ENCODE data around the gene BRPF3. TPM values are rescaled to one million over a fixed set of nuclear protein-coding genes. Genes with fewer than 3 reads are reported as not detected.

The BRPF3 gene
- total RNA-seq, 1 experiment from 2014 or later = 30.4 TPM

DNA sequence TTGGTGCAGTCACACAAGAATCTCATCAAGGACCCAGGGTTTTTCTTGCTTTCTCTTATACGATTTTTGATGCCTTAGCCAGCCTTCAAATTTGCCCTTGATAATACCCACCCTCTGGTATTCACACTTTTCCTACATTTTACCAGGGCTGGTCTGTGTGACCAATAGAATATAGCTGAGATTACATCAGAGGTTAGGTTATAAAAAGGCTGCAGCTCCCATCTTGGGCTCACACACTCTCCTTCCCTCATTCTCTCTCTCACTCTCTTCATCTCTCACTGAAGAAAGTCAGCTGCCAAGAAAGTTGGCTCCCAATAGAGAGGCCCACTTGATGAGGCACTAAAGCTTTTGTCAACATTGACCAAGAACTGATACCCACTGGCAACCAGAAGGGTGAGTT lies 69.2 kb downstream of the BRPF3 start (continued):
- TF ChIP-seq, protein P1, sequence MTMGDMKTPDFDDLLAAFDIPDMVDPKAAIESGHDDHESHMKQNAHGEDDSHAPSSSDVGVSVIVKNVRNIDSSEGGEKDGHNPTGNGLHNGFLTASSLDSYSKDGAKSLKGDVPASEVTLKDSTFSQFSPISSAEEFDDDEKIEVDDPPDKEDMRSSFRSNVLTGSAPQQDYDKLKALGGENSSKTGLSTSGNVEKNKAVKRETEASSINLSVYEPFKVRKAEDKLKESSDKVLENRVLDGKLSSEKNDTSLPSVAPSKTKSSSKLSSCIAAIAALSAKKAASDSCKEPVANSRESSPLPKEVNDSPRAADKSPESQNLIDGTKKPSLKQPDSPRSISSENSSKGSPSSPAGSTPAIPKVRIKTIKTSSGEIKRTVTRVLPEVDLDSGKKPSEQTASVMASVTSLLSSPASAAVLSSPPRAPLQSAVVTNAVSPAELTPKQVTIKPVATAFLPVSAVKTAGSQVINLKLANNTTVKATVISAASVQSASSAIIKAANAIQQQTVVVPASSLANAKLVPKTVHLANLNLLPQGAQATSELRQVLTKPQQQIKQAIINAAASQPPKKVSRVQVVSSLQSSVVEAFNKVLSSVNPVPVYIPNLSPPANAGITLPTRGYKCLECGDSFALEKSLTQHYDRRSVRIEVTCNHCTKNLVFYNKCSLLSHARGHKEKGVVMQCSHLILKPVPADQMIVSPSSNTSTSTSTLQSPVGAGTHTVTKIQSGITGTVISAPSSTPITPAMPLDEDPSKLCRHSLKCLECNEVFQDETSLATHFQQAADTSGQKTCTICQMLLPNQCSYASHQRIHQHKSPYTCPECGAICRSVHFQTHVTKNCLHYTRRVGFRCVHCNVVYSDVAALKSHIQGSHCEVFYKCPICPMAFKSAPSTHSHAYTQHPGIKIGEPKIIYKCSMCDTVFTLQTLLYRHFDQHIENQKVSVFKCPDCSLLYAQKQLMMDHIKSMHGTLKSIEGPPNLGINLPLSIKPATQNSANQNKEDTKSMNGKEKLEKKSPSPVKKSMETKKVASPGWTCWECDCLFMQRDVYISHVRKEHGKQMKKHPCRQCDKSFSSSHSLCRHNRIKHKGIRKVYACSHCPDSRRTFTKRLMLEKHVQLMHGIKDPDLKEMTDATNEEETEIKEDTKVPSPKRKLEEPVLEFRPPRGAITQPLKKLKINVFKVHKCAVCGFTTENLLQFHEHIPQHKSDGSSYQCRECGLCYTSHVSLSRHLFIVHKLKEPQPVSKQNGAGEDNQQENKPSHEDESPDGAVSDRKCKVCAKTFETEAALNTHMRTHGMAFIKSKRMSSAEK (CRISPR knock-in tag; IDR thresholded peaks at IDR 0.05; ENCODE audit: borderline replicate concordance) = no peak
- TF ChIP-seq ZNF671 (CRISPR knock-in tag; IDR thresholded peaks at IDR 0.05) (no peak), ZNF396 (CRISPR knock-in tag; IDR thresholded peaks at IDR 0.05; ENCODE audit: borderline replicate concordance) (no peak), ESRRA (CRISPR knock-in tag; IDR thresholded peaks at IDR 0.05; ENCODE audit: borderline replicate concordance) (no peak), TCF7 (CRISPR knock-in tag; IDR thresholded peaks at IDR 0.05; ENCODE audit: low read depth) (no peak), EMX1 (CRISPR knock-in tag; IDR thresholded peaks at IDR 0.05) (no peak), ZNF317 (CRISPR knock-in tag; IDR thresholded peaks at IDR 0.05; ENCODE audit: borderline replicate concordance, low read depth) (no peak), SMAD4 (CRISPR knock-in tag; IDR thresholded peaks at IDR 0.05) (no peak)
- TF ChIP-seq, protein P2, sequence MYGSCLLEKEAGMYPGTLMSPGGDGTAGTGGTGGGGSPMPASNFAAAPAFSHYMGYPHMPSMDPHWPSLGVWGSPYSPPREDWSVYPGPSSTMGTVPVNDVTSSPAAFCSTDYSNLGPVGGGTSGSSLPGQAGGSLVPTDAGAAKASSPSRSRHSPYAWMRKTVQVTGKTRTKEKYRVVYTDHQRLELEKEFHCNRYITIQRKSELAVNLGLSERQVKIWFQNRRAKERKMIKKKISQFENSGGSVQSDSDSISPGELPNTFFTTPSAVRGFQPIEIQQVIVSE (CRISPR knock-in tag; IDR thresholded peaks at IDR 0.05; ENCODE audit: borderline replicate concordance) = no peak
- TF ChIP-seq, protein P3, sequence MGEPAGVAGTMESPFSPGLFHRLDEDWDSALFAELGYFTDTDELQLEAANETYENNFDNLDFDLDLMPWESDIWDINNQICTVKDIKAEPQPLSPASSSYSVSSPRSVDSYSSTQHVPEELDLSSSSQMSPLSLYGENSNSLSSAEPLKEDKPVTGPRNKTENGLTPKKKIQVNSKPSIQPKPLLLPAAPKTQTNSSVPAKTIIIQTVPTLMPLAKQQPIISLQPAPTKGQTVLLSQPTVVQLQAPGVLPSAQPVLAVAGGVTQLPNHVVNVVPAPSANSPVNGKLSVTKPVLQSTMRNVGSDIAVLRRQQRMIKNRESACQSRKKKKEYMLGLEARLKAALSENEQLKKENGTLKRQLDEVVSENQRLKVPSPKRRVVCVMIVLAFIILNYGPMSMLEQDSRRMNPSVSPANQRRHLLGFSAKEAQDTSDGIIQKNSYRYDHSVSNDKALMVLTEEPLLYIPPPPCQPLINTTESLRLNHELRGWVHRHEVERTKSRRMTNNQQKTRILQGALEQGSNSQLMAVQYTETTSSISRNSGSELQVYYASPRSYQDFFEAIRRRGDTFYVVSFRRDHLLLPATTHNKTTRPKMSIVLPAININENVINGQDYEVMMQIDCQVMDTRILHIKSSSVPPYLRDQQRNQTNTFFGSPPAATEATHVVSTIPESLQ (CRISPR knock-in tag; IDR thresholded peaks at IDR 0.05) = no peak
- TF ChIP-seq, protein P4, sequence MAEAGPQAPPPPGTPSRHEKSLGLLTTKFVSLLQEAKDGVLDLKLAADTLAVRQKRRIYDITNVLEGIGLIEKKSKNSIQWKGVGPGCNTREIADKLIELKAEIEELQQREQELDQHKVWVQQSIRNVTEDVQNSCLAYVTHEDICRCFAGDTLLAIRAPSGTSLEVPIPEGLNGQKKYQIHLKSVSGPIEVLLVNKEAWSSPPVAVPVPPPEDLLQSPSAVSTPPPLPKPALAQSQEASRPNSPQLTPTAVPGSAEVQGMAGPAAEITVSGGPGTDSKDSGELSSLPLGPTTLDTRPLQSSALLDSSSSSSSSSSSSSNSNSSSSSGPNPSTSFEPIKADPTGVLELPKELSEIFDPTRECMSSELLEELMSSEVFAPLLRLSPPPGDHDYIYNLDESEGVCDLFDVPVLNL (CRISPR knock-in tag; IDR thresholded peaks at IDR 0.05; ENCODE audit: borderline replicate concordance, low read depth) = no peak

DNA sequence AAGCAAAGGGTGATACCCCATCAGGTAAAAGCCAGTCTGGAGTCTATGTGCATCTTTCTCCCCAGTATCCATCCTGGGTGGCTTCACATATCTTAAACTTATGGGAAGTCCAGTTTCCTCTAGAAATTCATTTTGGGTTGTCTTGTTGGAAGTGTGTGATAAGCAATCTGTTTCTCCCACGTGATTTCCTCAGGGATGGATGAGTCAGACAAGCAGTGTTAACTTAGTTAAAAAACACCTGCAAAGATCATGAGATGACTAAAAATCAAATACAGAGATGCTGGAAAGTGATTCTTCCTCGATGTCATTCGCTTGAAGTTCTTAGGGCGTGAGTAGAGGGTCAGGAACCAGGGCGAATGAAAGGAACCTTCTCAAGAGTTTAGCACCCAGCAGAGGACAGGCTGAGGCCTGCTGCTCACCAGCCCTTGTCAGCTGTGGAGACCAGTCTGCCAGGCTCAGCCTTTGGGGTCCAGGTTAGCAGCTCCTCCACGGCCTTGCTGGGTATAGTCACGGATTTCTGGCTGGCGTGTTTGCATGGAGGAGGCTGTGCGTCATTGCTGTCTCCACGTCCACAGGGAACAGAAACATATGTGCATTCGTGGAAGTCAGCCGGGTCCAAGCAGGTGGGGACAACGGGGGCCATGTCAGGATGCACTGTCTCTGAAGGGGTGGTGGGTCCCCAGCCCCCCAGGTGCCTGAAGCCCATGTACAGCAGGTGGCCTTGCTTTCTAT lies 70.5 kb downstream of the BRPF3 start:
- Mint-ChIP-seq H3K27ac (no peak overlapping the region), H3K4me1 (peaks cover 8% of the 10 kb centered on the region), H3K36me3 (peaks cover 4% of the 10 kb centered on the region; the same call in 1 of the 2 replicates), H3K9me3 (peaks cover 9% of the 10 kb centered on the region), H3K27me3 (ENCODE audit: low read depth) (peaks cover 3% of the 10 kb centered on the region; the same call in 1 of the 2 replicates), H3K4me3 (no peak overlapping the region)
- no peak for DNase-seq (ENCODE audit: low spot score)
- POLR2A ChIA-PET = no interaction called here
- CTCF ChIA-PET = interaction anchor here (1.0 kb wide), 1 partner anchor 35 kb away, joined by 4 read pairs; no protein-coding TSS in a partner anchor
- no peak for TF ChIP-seq FOXK1 (CRISPR knock-in tag; IDR thresholded peaks at IDR 0.05)
- TF ChIP-seq, protein P5, sequence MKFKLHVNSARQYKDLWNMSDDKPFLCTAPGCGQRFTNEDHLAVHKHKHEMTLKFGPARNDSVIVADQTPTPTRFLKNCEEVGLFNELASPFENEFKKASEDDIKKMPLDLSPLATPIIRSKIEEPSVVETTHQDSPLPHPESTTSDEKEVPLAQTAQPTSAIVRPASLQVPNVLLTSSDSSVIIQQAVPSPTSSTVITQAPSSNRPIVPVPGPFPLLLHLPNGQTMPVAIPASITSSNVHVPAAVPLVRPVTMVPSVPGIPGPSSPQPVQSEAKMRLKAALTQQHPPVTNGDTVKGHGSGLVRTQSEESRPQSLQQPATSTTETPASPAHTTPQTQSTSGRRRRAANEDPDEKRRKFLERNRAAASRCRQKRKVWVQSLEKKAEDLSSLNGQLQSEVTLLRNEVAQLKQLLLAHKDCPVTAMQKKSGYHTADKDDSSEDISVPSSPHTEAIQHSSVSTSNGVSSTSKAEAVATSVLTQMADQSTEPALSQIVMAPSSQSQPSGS (CRISPR knock-in tag; IDR thresholded peaks at IDR 0.05; ENCODE audit: borderline replicate concordance, low read depth) = no peak
- ATAC-seq = no peak

Measured in WTC11 (cell line).